HCT116 (cell line): ENCODE data around the gene EGFR. TPM values are rescaled to one million over a fixed set of nuclear protein-coding genes. Genes with fewer than 3 reads are reported as not detected.

Source experiments
- ATAC-seq: fragments of 200-7000 bp; cut with Tn5 transposase; 2 replicates; pipeline ENCODE4 v1.9.1; 2020; ENCODE audit warnings: mild to moderate bottlenecking, moderate library complexity
- BruUV-seq: library from RNA; stranded (reverse); fragments of 400-500 nt; replicated peaks from 2 replicates; lab custom pipeline; 2021; lab: Mats Ljungman, UMichigan
- CTCF ChIA-PET: fragments of 300-600 bp; sonication (Branson Sonifier 250); formaldehyde crosslinking; loops from one replicate; lab custom pipeline; 2021; ENCODE audit warnings: antibody characterized with exemption; lab: Charles Lee
- POLR2A ChIA-PET: fragments of 300-600, 350-600 bp; sonication (Branson Sonifier 250); formaldehyde crosslinking; loops from one replicate; lab custom pipeline; 2021; ENCODE audit warnings: antibody characterized with exemption; lab: Charles Lee
- RAD21 ChIA-PET, 2 experiments: fragments of 300-600 bp; sonication (Branson Sonifier 250); formaldehyde crosslinking; loops; one replicate each; lab custom pipeline; 2023; ENCODE audit warnings: low total read pairs in 2 of 2; ENCODE audit not compliant: uncharacterized antibody in 2 of 2, unreplicated experiment in 2 of 2, low non-redundant PET in 1 of 2; lab: Charles Lee
- DNase-seq: peaks from one replicate; pipeline ENCODE4 v3.0.0-alpha.2; 2010; ENCODE audit warnings: low read depth, low spot score
- H2AFZ ChIP-seq: fragments of 200-600 bp; shearing (Covaris generic), sonication (generic); 2 replicates; pipeline ENCODE4 v1.6.1; 2017; ENCODE audit warnings: low read depth, mixed run types, mixed read lengths, antibody characterized with exemption, low read length; ENCODE audit not compliant: poor library complexity, severe bottlenecking
- H3K27ac ChIP-seq: 2 replicates; pipeline ENCODE4 v1.5.1; 2012; ENCODE audit warnings: low read depth, low read length
- H3K27me3 ChIP-seq: fragments of 200-600 bp; sonication (generic); 2 replicates; pipeline ENCODE4 v1.6.1; 2016; ENCODE audit warnings: mixed run types, low read length, mixed read lengths; ENCODE audit not compliant: insufficient read depth
- H3K36me3 ChIP-seq, 2 experiments: fragments of 200-500 bp in 1 of 2; fragments of 200-600 bp in 1 of 2; sonication (Bioruptor generic) in 1 of 2; sonication (generic) in 1 of 2; 2 replicates each; pipeline versions ENCODE4 v1.5.1 to v1.6.1; 2014 to 2016; ENCODE audit warnings: low read length in 2 of 2, inconsistent platforms in 1 of 2, mixed read lengths in 1 of 2, mixed run types in 1 of 2; ENCODE audit not compliant: insufficient read depth in 2 of 2, control insufficient read depth in 1 of 2
- H3K4me1 ChIP-seq, 2 experiments: fragments of 200-600 bp in 1 of 2; sonication (generic) in 1 of 2; 2 replicates each; pipeline versions ENCODE4 v1.5.1 to v1.6.1; 2012 to 2017; ENCODE audit warnings: low read length in 2 of 2, inconsistent platforms in 1 of 2, mild to moderate bottlenecking in 1 of 2, mixed read lengths in 1 of 2, mixed run types in 1 of 2, moderate library complexity in 1 of 2; ENCODE audit not compliant: insufficient read depth in 2 of 2, control insufficient read depth in 1 of 2
- H3K4me2 ChIP-seq: fragments of 200-600 bp; sonication (generic); 2 replicates; pipeline ENCODE4 v1.6.1; 2017; ENCODE audit warnings: mixed run types, low read length, mixed read lengths
- H3K4me3 ChIP-seq, 2 experiments: fragments of 200-600 bp in 1 of 2; sonication (generic) in 1 of 2; replicated peaks in 1 of 2; 2 replicates each; pipeline ENCODE4 v1.5.1; 2011 to 2016; ENCODE audit warnings: low read length in 2 of 2, control low read depth in 1 of 2, low read depth in 1 of 2, mild to moderate bottlenecking in 1 of 2, mixed read lengths in 1 of 2, mixed run types in 1 of 2
- H3K79me2 ChIP-seq: fragments of 200-600 bp; sonication (generic); 2 replicates; pipeline ENCODE4 v1.6.1; 2017; ENCODE audit warnings: mild to moderate bottlenecking, mixed run types, low read length, moderate library complexity, mixed read lengths; ENCODE audit not compliant: insufficient read depth
- H3K9ac ChIP-seq: fragments of 200-600 bp; sonication (generic); 2 replicates; pipeline ENCODE4 v1.6.1; 2016; ENCODE audit warnings: low read length, mixed read lengths
- H3K9me2 ChIP-seq: fragments of 200-600 bp; sonication (generic), shearing (Covaris generic); 2 replicates; pipeline ENCODE4 v1.6.1; 2017; ENCODE audit warnings: mixed run types, mild to moderate bottlenecking, moderate library complexity; ENCODE audit not compliant: insufficient read depth
- H3K9me3 ChIP-seq, 2 experiments: fragments of 200-500 bp in 1 of 2; fragments of 200-600 bp in 1 of 2; sonication (Bioruptor generic) in 1 of 2; sonication (generic) in 1 of 2; 2 replicates each; pipeline ENCODE4 v1.6.1; 2014 to 2017; ENCODE audit warnings: low read length in 2 of 2, mixed read lengths in 2 of 2, inconsistent platforms in 1 of 2, low read depth in 1 of 2, mild to moderate bottlenecking in 1 of 2, mixed run types in 1 of 2, moderate library complexity in 1 of 2; ENCODE audit not compliant: control insufficient read depth in 1 of 2, insufficient read depth in 1 of 2
- H4K20me1 ChIP-seq: fragments of 200-600 bp; sonication (generic), shearing (Covaris generic); 2 replicates; pipeline ENCODE4 v1.6.1; 2017; ENCODE audit warnings: mixed run types, mild to moderate bottlenecking, moderate library complexity; ENCODE audit not compliant: insufficient read depth
- CTCF ChIP-seq, 3 experiments: fragments of 200-600 bp in 1 of 3; sonication (generic) in 1 of 3; IDR thresholded peaks in 2 of 3; conservative IDR thresholded peaks in 1 of 3; 2 replicates each; pipeline ENCODE4 v1.5.1; 2012 to 2017; ENCODE audit warnings: low read depth in 2 of 3, low read length in 2 of 3, antibody characterized with exemption in 1 of 3, borderline replicate concordance in 1 of 3, control low read depth in 1 of 3, mild to moderate bottlenecking in 1 of 3, mixed read lengths in 1 of 3, mixed run types in 1 of 3, moderate library complexity in 1 of 3; ENCODE audit not compliant: insufficient read depth in 1 of 3
- EGR1 ChIP-seq: IDR thresholded peaks from 2 replicates; pipeline ENCODE4 v1.6.1; 2012; ENCODE audit warnings: low read depth
- ELF1 ChIP-seq: IDR thresholded peaks from 2 replicates; pipeline ENCODE4 v1.6.1; 2012; ENCODE audit warnings: low read depth, borderline replicate concordance
- MAX ChIP-seq: IDR thresholded peaks from 2 replicates; pipeline ENCODE4 v1.6.1; 2012
- SP1 ChIP-seq: IDR thresholded peaks from 2 replicates; pipeline ENCODE4 v1.6.1; 2012; ENCODE audit warnings: low read depth
- TCF7L2 ChIP-seq: IDR thresholded peaks from 2 replicates; pipeline ENCODE4 v1.7.0; 2011; ENCODE audit warnings: borderline replicate concordance, inconsistent platforms; ENCODE audit not compliant: insufficient read depth, insufficient read length; ENCODE audit errors: extremely low read depth
- YY1 ChIP-seq: IDR thresholded peaks from 2 replicates; pipeline ENCODE4 v1.6.1; 2011; ENCODE audit warnings: low read length, low read depth, moderate library complexity, mild to moderate bottlenecking; ENCODE audit not compliant: insufficient replicate concordance; ENCODE audit errors: extremely low read depth
- intact Hi-C: fragments of 100-400 bp; cut with micrococcal nuclease; formaldehyde crosslinking; loops from 2 replicates; pipeline ENCODE4 v1.10.0; 2022
- total RNA-seq: library from RNA; stranded (reverse); gene quantifications from one replicate; pipeline ENCODE4 v1.2.1, GENCODE V29; 2021; ENCODE audit not compliant: unreplicated experiment
- TF ChIP-seq, protein P1 (sequence below): IDR thresholded peaks from 2 replicates; pipeline ENCODE4 v1.6.1; 2011; ENCODE audit warnings: mild to moderate bottlenecking, low read length, moderate library complexity; ENCODE audit not compliant: insufficient replicate concordance; ENCODE audit errors: extremely low read depth

EGFR gene
- total RNA-seq, 1 experiment from 2014 or later, result 71.5 TPM

- POLR2A ChIA-PET, result interaction anchor here (0.6 to 1.7 kb wide), 9 partner anchors 9 to 301 kb away, joined by 3 to 7 read pairs (median 5); no protein-coding TSS in a partner anchor
- no peaks in the 10 kb centered on the region for H3K9me3 ChIP-seq
- intact Hi-C loops, result loop anchor here (2.0 to 5.0 kb wide), 6 partner anchors 58 to 360 kb away; no protein-coding TSS in a partner anchor
- peaks cover 55% of the 10 kb centered on the region for H3K79me2 ChIP-seq
- H2AFZ ChIP-seq, result no peak overlapping the region
- no peaks in the 10 kb centered on the region for H3K9me2 ChIP-seq
- TF ChIP-seq, protein P1, sequence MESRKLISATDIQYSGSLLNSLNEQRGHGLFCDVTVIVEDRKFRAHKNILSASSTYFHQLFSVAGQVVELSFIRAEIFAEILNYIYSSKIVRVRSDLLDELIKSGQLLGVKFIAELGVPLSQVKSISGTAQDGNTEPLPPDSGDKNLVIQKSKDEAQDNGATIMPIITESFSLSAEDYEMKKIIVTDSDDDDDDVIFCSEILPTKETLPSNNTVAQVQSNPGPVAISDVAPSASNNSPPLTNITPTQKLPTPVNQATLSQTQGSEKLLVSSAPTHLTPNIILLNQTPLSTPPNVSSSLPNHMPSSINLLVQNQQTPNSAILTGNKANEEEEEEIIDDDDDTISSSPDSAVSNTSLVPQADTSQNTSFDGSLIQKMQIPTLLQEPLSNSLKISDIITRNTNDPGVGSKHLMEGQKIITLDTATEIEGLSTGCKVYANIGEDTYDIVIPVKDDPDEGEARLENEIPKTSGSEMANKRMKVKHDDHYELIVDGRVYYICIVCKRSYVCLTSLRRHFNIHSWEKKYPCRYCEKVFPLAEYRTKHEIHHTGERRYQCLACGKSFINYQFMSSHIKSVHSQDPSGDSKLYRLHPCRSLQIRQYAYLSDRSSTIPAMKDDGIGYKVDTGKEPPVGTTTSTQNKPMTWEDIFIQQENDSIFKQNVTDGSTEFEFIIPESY, result no peak
- TF ChIP-seq EGR1, result 0 out of 2 replicates have a peak, but pooled peaks have one; percentile 19
- DNase-seq, result no peak
- H3K27me3 ChIP-seq, result no peaks in the 10 kb centered on the region
- H3K36me3 ChIP-seq, result peaks cover 0 to 2% of the 10 kb centered on the region in 2 experiments; a peak in 1 of 4 replicates
- CTCF ChIA-PET, result interaction anchor here (1.0 to 1.2 kb wide), 2 partner anchors 123 to 363 kb away, joined by 4 to 5 read pairs; no protein-coding TSS in a partner anchor
- peaks cover 76 to 83% of the 10 kb centered on the region in 2 experiments for H3K4me1 ChIP-seq
- H3K4me3 ChIP-seq, result peak overlapping the region in 1 of 2 experiments; percentile 28; a peak in 2 of 4 replicates
- peak; percentile 59 for ATAC-seq
- RAD21 ChIA-PET, result interaction anchor here (1.2 to 1.5 kb wide), 2 partner anchors 24 to 47 kb away, joined by 5 read pairs; no protein-coding TSS in a partner anchor
- no peaks in the 10 kb centered on the region for H4K20me1 ChIP-seq
- H3K27ac ChIP-seq, result peak overlapping the region; percentile 98
- TSS peak; percentile 90 for BruUV-seq
- H3K9ac ChIP-seq, result peak overlapping the region; percentile 80
- peak overlapping the region; percentile 70 for H3K4me2 ChIP-seq
These were observed 113.7 kb downstream of the EGFR start for GRCh38 chr7:55132550-55132889.

GRCh38 chr7:55132890-55133551, 114.2 kb downstream of the EGFR start:
- Histone ChIP-seq H3K79me2 (peaks cover 53% of the 10 kb centered on the region), H2AFZ (no peak overlapping the region), H3K27ac (peak overlapping the region; percentile 98), H3K4me1 (peaks cover 71 to 78% of the 10 kb centered on the region in 2 experiments), H3K4me2 (peak overlapping the region; percentile 70), H3K36me3 (peaks cover 0 to 6% of the 10 kb centered on the region in 2 experiments; a peak in 1 of 4 replicates), H3K9ac (peak overlapping the region; percentile 80), H3K9me2 (no peaks in the 10 kb centered on the region), H3K9me3 (no peaks in the 10 kb centered on the region), H3K4me3 (peak overlapping the region; percentile 3 to 28), H4K20me1 (no peaks in the 10 kb centered on the region), H3K27me3 (no peaks in the 10 kb centered on the region)
- intact Hi-C loops, result loop anchor here (2.0 to 5.0 kb wide), 6 partner anchors 58 to 361 kb away; no protein-coding TSS in a partner anchor
- BruUV-seq, result TSS peak; percentile 34
- ChIA-PET CTCF (interaction anchor here (1.0 to 1.2 kb wide), 2 partner anchors 122 to 363 kb away, joined by 4 to 5 read pairs; no protein-coding TSS in a partner anchor), RAD21 (interaction anchor here (1.2 to 1.5 kb wide), 2 partner anchors 24 to 47 kb away, joined by 5 read pairs; no protein-coding TSS in a partner anchor), POLR2A (interaction anchor here (0.6 to 1.7 kb wide), 9 partner anchors 9 to 301 kb away, joined by 3 to 7 read pairs (median 5); no protein-coding TSS in a partner anchor)
- DNase-seq, result peak; percentile 97
- ATAC-seq, result peak; percentile 83
- peak; percentile 98 for TF ChIP-seq SP1
- TF ChIP-seq TCF7L2, result peak; percentile 67
- TF ChIP-seq ELF1, result no peak
- TF ChIP-seq MAX, result peak; percentile 96
- TF ChIP-seq, protein P1, result peak; percentile 39
- no peak for TF ChIP-seq EGR1
- TF ChIP-seq YY1, result peak; percentile 63
- TF ChIP-seq CTCF (IDR thresholded peaks at IDR 0.05 in 2 of 3, conservative IDR thresholded peaks at IDR 0.05 in 1 of 3; ENCODE audit: borderline replicate concordance in 1 of 3, insufficient read depth in 1 of 3, low read depth in 2 of 3, low read length in 2 of 3), result no peak
